ENCODE measurements around the gene DZIP3. TPM values are rescaled to one million over a fixed set of nuclear protein-coding genes. Genes with fewer than 3 reads are reported as not detected.

DZIP3 gene
- total RNA-seq: 10 to 100 TPM in 6 of 7 donors, 1 to 10 TPM in 1; 7.2 to 20.5 (median 14.5) TPM
- 10 to 100 TPM in 1 of 2 donors, 1 to 10 TPM in 1; 5.0 to 11.3 TPM for polyA plus RNA-seq
- long read RNA-seq, donor 1, partial matches to known transcripts: 25 of 39 reads
- long read RNA-seq, donor 1, other reads (novel, unspliced or antisense): 12 of 39 reads
- long read RNA-seq, donor 2, full-length matches to known transcripts: 1 of 14 reads
- long read RNA-seq, donor 2, partial matches to known transcripts: 13 of 14 reads
- long read RNA-seq, donor 2, other reads (novel, unspliced or antisense): 0 of 14 reads
- long read RNA-seq, donor 3, full-length matches to known transcripts: 7 of 21 reads
- long read RNA-seq, donor 3, partial matches to known transcripts: 2 of 21 reads
- long read RNA-seq, donor 3, other reads (novel, unspliced or antisense): 12 of 21 reads

GRCh38 chr3:108589081-108589997 lies at the start of gene DZIP3, which contains the start of gene CIP2A:
Gene DZIP3, plus strand, starts transcription at chr3:108589722. Its CDS starts 15,685 bp downstream, at chr3:108605407.
Gene CIP2A, minus strand, starts transcription at chr3:108589438. Its CDS starts 63 bp downstream, at chr3:108589375.
- peaks cover 1% of the 10 kb centered on the region for H3K4me1 ChIP-seq (ENCODE audit: insufficient read depth)
- H3K9me3 ChIP-seq: no peaks in the 10 kb centered on the region
- WGBS, 3 donors: 0 to 2% (median 1%) methylated on average over 55 to 59 of the region's 59 CpGs
- peak within 1 kb of the TSS; percentile 83 for H3K4me3 ChIP-seq
- peak; percentile 86 to 93 (median 90) for DNase-seq
- peak within 1 kb of the TSS; percentile 86 to 93 for H3K27ac ChIP-seq
- intact Hi-C loops (cut with DNase I): no loop called here
- no peaks in the 10 kb centered on the region for H3K36me3 ChIP-seq
- TF ChIP-seq EP300 (IDR thresholded peaks at IDR 0.05): no peak
- peak; percentile 55 for TF ChIP-seq POLR2A (IDR thresholded peaks at IDR 0.05)
- TF ChIP-seq, protein P1, sequence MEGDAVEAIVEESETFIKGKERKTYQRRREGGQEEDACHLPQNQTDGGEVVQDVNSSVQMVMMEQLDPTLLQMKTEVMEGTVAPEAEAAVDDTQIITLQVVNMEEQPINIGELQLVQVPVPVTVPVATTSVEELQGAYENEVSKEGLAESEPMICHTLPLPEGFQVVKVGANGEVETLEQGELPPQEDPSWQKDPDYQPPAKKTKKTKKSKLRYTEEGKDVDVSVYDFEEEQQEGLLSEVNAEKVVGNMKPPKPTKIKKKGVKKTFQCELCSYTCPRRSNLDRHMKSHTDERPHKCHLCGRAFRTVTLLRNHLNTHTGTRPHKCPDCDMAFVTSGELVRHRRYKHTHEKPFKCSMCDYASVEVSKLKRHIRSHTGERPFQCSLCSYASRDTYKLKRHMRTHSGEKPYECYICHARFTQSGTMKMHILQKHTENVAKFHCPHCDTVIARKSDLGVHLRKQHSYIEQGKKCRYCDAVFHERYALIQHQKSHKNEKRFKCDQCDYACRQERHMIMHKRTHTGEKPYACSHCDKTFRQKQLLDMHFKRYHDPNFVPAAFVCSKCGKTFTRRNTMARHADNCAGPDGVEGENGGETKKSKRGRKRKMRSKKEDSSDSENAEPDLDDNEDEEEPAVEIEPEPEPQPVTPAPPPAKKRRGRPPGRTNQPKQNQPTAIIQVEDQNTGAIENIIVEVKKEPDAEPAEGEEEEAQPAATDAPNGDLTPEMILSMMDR (IDR thresholded peaks at IDR 0.05): no peak
- no peaks in the 10 kb centered on the region for H3K27me3 ChIP-seq

DNA sequence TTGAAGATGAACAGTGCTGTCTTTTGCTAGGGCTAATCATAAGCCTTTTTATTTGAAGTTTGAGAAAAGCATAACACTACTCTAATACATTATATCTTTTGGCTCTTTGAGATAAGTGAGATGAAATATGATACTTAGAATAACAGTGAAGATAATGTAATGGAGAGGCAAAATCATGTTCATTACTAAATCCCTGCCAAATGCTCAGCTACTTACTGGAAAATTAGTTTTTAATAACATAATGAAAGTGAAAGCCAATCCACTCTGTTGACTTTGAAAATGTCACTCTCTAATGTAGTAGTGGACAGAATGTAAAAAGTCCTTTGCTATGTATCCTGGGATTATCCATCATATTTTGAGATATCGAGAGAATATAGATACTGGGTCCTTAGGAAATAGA lies 43.3 kb upstream of the DZIP3 start:
- 27 to 42% (median 34%) methylated on average over 1 of the region's 1 CpG for WGBS, 3 donors
- Histone ChIP-seq H3K4me3 (no peak overlapping the region), H3K36me3 (no peaks in the 10 kb centered on the region), H3K27ac (no peak overlapping the region), H3K4me1 (ENCODE audit: insufficient read depth) (no peaks in the 10 kb centered on the region), H3K27me3 (no peaks in the 10 kb centered on the region), H3K9me3 (no peaks in the 10 kb centered on the region)
- intact Hi-C loops (cut with DNase I): loop anchor here in 1 of 4 donors (5.0 kb wide), 1 partner anchor 54 kb away; no protein-coding TSS in a partner anchor
- TF ChIP-seq POLR2A (IDR thresholded peaks at IDR 0.05): no peak
- TF ChIP-seq, protein P1 (IDR thresholded peaks at IDR 0.05): no peak
- DNase-seq: no peak

GRCh38 chr3:108546692-108547091 lies 42.8 kb upstream of the DZIP3 start:
- Histone ChIP-seq H3K36me3 (no peaks in the 10 kb centered on the region), H3K9me3 (no peaks in the 10 kb centered on the region), H3K4me1 (ENCODE audit: insufficient read depth) (no peaks in the 10 kb centered on the region), H3K4me3 (no peak overlapping the region), H3K27ac (no peak overlapping the region), H3K27me3 (no peaks in the 10 kb centered on the region)
- WGBS, 3 donors: 45 to 56% (median 47%) methylated on average over 3 of the region's 3 CpGs
- TF ChIP-seq, protein P1 (IDR thresholded peaks at IDR 0.05): no peak
- TF ChIP-seq POLR2A (IDR thresholded peaks at IDR 0.05) (no peak), EP300 (IDR thresholded peaks at IDR 0.05) (no peak)
- no peak for DNase-seq
- intact Hi-C loops (cut with DNase I): loop anchor here in 1 of 4 donors (5.0 kb wide), 1 partner anchor 54 kb away; no protein-coding TSS in a partner anchor

DNA sequence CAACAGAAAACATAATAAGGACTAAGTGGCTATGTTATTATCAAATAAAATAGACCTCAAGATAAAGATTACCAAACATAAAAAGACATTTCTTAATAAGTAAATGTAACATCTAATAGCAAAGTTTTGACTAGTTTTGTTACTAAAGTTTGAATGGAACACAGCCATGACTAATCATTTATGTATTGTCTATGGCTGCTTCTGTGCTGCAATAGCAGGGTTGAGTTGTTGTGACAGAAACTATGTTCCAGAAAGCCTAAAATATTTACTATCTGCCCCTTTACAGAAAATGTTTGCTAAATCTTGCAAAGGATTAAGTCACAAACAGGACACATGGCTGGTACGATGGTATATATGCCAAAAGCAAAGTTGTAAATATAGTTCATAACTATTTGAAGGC lies 41.2 kb upstream of the DZIP3 start:
- 57 to 68% (median 68%) methylated on average over 1 of the region's 1 CpG for WGBS, 3 donors

More for the DNA sequence above, 41.2 kb upstream of the DZIP3 start:
- DNase-seq: no peak
- Histone ChIP-seq H3K9me3 (no peaks in the 10 kb centered on the region), H3K4me1 (ENCODE audit: insufficient read depth) (no peaks in the 10 kb centered on the region), H3K27ac (no peak overlapping the region), H3K4me3 (no peak overlapping the region), H3K36me3 (no peaks in the 10 kb centered on the region), H3K27me3 (no peaks in the 10 kb centered on the region)
- intact Hi-C loops (cut with DNase I): loop anchor here in 1 of 4 donors (5.0 kb wide), 1 partner anchor 56 kb away; no protein-coding TSS in a partner anchor
- no peak for TF ChIP-seq EP300 (IDR thresholded peaks at IDR 0.05)
- no peak for TF ChIP-seq POLR2A (IDR thresholded peaks at IDR 0.05)
- TF ChIP-seq, protein P1 (IDR thresholded peaks at IDR 0.05): no peak
